NB4 (cell line): Measurements from ENCODE around the gene CACNA2D3.

Source experiments
- DNase-seq: peaks from one replicate; pipeline ENCODE4 v3.0.0; 2010; ENCODE audit warnings: low read depth
- H3K4me3 ChIP-seq: one replicate; pipeline ENCODE4 v1.5.1; 2011; ENCODE audit warnings: mild to moderate bottlenecking, low read depth, low read length, moderate library complexity
- MYC ChIP-seq: IDR thresholded peaks from 2 replicates; pipeline ENCODE4 v1.6.1; 2011; ENCODE audit warnings: low read depth, low read length
- POLR2A ChIP-seq: IDR thresholded peaks from 2 replicates; pipeline ENCODE4 v1.6.1; 2011; ENCODE audit warnings: mild to moderate bottlenecking; ENCODE audit not compliant: insufficient read length; ENCODE audit errors: extremely low read depth
- TF ChIP-seq, protein P1 (sequence below): IDR thresholded peaks from 2 replicates; pipeline ENCODE4 v1.6.1; 2011; ENCODE audit warnings: low read depth, low read length
- TF ChIP-seq, protein P2 (sequence below): IDR thresholded peaks from one replicate; pipeline ENCODE4 v1.5.1; 2012; ENCODE audit warnings: low read depth, low read length

The CACNA2D3 gene

DNA sequence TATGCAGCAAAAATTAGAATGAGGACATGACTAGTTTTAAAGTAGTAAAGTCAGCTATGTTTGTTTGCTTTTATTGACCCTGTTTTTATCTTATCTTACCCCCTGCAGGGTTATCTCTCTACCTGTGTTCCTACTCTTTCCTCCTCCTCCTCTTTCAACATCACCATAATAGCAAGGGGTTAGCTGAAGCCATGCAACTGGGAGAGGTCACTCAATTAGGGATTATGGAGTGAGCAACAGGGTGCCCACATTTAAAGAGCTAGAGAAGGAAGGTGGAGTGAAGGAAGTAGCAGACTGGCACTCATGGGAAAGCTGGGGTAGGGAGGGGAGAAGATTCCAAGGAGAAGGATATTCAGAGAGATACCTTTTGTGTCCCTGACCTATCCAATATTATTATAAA lies 679.6 kb downstream of the CACNA2D3 start:
- TF ChIP-seq, protein P1, sequence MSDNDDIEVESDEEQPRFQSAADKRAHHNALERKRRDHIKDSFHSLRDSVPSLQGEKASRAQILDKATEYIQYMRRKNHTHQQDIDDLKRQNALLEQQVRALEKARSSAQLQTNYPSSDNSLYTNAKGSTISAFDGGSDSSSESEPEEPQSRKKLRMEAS, result no peak
- TF ChIP-seq MYC, result no peak
- TF ChIP-seq, protein P2, sequence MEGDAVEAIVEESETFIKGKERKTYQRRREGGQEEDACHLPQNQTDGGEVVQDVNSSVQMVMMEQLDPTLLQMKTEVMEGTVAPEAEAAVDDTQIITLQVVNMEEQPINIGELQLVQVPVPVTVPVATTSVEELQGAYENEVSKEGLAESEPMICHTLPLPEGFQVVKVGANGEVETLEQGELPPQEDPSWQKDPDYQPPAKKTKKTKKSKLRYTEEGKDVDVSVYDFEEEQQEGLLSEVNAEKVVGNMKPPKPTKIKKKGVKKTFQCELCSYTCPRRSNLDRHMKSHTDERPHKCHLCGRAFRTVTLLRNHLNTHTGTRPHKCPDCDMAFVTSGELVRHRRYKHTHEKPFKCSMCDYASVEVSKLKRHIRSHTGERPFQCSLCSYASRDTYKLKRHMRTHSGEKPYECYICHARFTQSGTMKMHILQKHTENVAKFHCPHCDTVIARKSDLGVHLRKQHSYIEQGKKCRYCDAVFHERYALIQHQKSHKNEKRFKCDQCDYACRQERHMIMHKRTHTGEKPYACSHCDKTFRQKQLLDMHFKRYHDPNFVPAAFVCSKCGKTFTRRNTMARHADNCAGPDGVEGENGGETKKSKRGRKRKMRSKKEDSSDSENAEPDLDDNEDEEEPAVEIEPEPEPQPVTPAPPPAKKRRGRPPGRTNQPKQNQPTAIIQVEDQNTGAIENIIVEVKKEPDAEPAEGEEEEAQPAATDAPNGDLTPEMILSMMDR, result no peak
- TF ChIP-seq POLR2A, result no peak
- no peak overlapping the region for H3K4me3 ChIP-seq
- no peak for DNase-seq

DNA sequence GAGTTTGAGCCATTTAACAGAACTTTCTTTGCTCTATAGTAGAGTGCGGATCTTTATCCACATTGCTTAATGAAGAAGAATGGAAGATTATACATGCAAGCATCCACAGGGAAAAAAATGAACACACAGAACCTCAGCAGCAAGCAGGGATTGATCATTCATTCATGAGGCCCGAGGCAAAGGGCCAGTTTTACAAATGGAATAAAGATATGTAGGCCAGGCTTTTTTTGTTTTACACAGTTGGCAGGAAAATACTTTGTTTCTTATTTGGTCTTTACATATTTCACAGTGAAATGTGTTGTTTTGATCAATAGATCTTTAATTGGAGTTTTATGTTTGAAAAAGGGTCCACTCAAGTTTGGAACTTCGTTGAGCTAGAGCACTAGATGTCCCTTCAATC lies 688.0 kb downstream of the CACNA2D3 start:
- no peak for TF ChIP-seq POLR2A
- TF ChIP-seq, protein P2, result no peak
- TF ChIP-seq, protein P1, result no peak
- no peak for TF ChIP-seq MYC
- no peak overlapping the region for H3K4me3 ChIP-seq
- no peak for DNase-seq

DNA sequence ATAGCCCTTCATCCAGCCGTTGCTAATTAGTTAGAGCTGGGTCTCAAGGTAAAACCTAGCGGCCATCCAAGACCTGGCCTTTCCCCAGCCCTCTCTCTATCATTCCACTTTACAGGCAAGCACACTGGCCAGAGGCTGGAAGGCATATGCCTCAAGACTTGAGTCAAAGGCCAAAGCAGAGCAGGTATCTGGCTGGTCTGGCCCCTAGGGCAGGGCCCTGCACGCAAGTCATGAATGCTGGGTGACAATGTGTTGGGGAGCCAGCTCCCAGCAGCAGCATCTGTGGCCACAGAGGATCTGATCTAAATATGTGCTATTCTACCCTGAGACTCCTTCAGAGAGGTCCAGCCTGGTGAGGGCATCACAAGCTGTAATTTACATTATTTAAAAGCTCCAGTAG lies 691.9 kb downstream of the CACNA2D3 start:
- TF ChIP-seq POLR2A, result no peak
- TF ChIP-seq MYC, result no peak
- TF ChIP-seq, protein P1, result no peak
- TF ChIP-seq, protein P2, result no peak
- no peak overlapping the region for H3K4me3 ChIP-seq
- DNase-seq, result no peak

DNA sequence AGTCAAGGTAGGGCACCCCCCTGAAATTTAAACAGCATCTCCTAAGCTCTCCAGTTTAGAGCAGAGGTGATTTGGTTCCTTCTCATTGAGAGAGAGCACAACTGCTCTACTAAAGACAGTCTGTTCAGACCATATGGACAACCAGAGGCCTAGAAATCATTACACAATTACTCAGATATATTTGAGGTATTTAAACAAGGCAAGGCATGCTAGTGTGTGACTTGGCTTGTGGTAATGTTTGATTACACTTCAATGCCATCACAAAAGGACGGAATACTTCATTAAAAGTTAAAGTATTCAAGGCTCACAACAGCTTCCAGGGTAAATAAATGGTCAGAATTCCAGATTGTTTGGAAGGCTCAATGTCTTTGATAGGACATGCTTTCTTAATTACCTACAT lies 695.3 kb downstream of the CACNA2D3 start:
- H3K4me3 ChIP-seq, result no peak overlapping the region
- TF ChIP-seq MYC (no peak), POLR2A (no peak)
- TF ChIP-seq, protein P1, result no peak
- TF ChIP-seq, protein P2, result no peak
- no peak for DNase-seq

DNA sequence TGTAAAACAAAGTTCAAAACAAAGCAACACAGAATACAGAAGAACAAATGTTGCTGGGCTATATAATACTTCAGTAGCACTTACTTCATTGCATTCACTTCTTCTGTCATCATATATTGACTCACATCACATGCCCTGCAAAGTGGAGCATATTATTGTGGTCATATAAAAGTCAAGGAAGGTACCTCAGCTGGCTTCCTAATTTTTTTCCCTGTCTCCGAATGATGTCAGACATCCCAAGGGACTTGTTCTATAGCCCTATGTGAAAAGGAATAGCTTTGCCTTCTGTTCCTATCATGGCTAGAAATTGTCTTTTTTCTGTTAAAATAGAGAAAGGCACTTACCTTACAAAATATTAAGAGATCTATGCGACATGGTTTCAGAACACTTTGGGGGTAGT lies 696.1 kb downstream of the CACNA2D3 start:
- TF ChIP-seq POLR2A, result no peak
- TF ChIP-seq MYC, result no peak
- TF ChIP-seq, protein P2, result no peak
- TF ChIP-seq, protein P1, result no peak
- DNase-seq, result no peak

DNA sequence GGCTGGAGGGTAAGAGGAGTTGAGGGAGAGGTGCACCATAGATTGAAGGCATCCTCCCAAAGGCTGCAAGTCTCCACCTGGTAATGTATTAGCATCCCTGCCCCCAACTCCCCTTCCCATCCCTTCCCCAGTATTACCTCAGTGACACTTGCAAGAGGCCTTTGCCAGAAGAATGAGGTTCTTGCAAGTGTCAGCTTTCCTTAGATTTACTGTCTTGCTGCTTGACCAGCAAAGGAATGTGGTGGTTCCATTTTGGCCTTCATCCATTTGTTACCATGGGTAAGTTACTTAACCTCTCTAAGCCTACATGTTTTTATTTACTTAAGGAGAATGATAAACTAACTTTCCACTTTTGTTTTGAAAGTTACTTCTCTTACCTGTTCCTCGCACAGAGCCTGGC lies 696.6 kb downstream of the CACNA2D3 start:
- no peak overlapping the region for H3K4me3 ChIP-seq
- no peak for DNase-seq
- TF ChIP-seq, protein P2, result no peak
- no peak for TF ChIP-seq POLR2A
- no peak for TF ChIP-seq MYC
- TF ChIP-seq, protein P1, result no peak

More for the DNA sequence above, 696.1 kb downstream of the CACNA2D3 start:
- no peak overlapping the region for H3K4me3 ChIP-seq
